A673 (cell line): ENCODE results near the gene PEX26. TPM values are rescaled to one million over a fixed set of nuclear protein-coding genes. Genes with fewer than 3 reads are reported as not detected.
"Not testable (repeated sequence)": the region's sequence is repeated elsewhere in the genome, so short reads cannot be mapped to it uniquely, and the experiment has no call there.

Experiments used
- BruUV-seq: library from RNA; stranded (reverse); fragments of 400-500 nt; replicated peaks from 2 replicates; lab custom pipeline; 2021; lab: Mats Ljungman, UMichigan
- CTCF ChIA-PET: fragments of 300-600 bp; sonication (Branson Sonifier 250); formaldehyde crosslinking; loops from one replicate; lab custom pipeline; 2022; ENCODE audit warnings: antibody characterized with exemption; lab: Charles Lee
- POLR2A ChIA-PET: fragments of 300-600 bp; sonication (Branson Sonifier 250); formaldehyde crosslinking; loops from one replicate; lab custom pipeline; 2022; ENCODE audit warnings: antibody characterized with exemption; ENCODE audit not compliant: low non-redundant PET; lab: Charles Lee
- DNase-seq: peaks from one replicate; pipeline ENCODE4 v3.0.0-alpha.2; 2015; ENCODE audit warnings: low spot score
- H3K27ac ChIP-seq: fragments of 200-600 bp; sonication (generic); 2 replicates; pipeline ENCODE4 v1.5.1; 2016; ENCODE audit warnings: mixed run types, low read depth, mild to moderate bottlenecking, mixed read lengths, antibody characterized with exemption, low read length; ENCODE audit not compliant: poor library complexity, severe bottlenecking
- H3K27me3 ChIP-seq: fragments of 200-600 bp; sonication (generic); replicated peaks from 2 replicates; pipeline ENCODE4 v1.6.1; 2017; ENCODE audit warnings: mixed run types, low read depth, mild to moderate bottlenecking, mixed read lengths, antibody characterized with exemption, low read length; ENCODE audit not compliant: insufficient read depth, poor library complexity
- H3K36me3 ChIP-seq: fragments of 200-600 bp; sonication (generic); 2 replicates; pipeline ENCODE4 v1.6.1; 2016; ENCODE audit warnings: mixed run types, mild to moderate bottlenecking, mixed read lengths, antibody characterized with exemption, low read length; ENCODE audit not compliant: insufficient read depth, poor library complexity, severe bottlenecking
- H3K4me1 ChIP-seq: fragments of 200-600 bp; sonication (generic); 2 replicates; pipeline ENCODE4 v1.6.1; 2017; ENCODE audit warnings: mixed run types, mild to moderate bottlenecking, mixed read lengths, antibody characterized with exemption, low read length; ENCODE audit not compliant: insufficient read depth, poor library complexity, severe bottlenecking
- H3K4me3 ChIP-seq: fragments of 200-600 bp; sonication (generic); 2 replicates; pipeline ENCODE4 v1.5.1; 2016; ENCODE audit warnings: low read depth, mixed run types, mild to moderate bottlenecking, mixed read lengths, low read length; ENCODE audit not compliant: poor library complexity, severe bottlenecking
- H3K9me3 ChIP-seq: fragments of 200-600 bp; sonication (generic); 2 replicates; pipeline ENCODE4 v1.6.1; 2016; ENCODE audit warnings: mixed run types, low read depth, mild to moderate bottlenecking, mixed read lengths, antibody characterized with exemption, low read length; ENCODE audit not compliant: poor library complexity, severe bottlenecking
- CTCF ChIP-seq: fragments of 300-800, 200-600 bp; sonication (generic); conservative IDR thresholded peaks from 2 replicates; pipeline ENCODE4 v1.5.1; 2017; ENCODE audit warnings: low read depth, mild to moderate bottlenecking, antibody characterized with exemption, low read length, moderate library complexity, mixed read lengths
- EZH2 ChIP-seq: fragments of 200-600 bp; sonication (generic); IDR thresholded peaks from 2 replicates; pipeline ENCODE4 v1.6.1; 2017; ENCODE audit warnings: borderline replicate concordance, low read depth, mild to moderate bottlenecking, mixed read lengths, antibody characterized with exemption, low read length; ENCODE audit not compliant: poor library complexity, severe bottlenecking
- intact Hi-C: fragments of 100-400 bp; cut with micrococcal nuclease; formaldehyde crosslinking; loops from one replicate; pipeline ENCODE4 v1.10.0; 2022; ENCODE audit not compliant: unreplicated experiment
- total RNA-seq: library from RNA; stranded (reverse); gene quantifications from 2 replicates; pipeline ENCODE4 v1.2.3, GENCODE V29; 2021

Gene PEX26
- total RNA-seq, 1 experiment from 2014 or later = 36.9 TPM

GRCh38 chr22:18133452-18133851 is 55.7 kb downstream of the PEX26 start:
- DNase-seq = no peak
- Histone ChIP-seq H3K27ac (no peak overlapping the region), H3K4me3 (no peak overlapping the region), H3K9me3 (no peaks in the 10 kb centered on the region), H3K27me3 (no peaks in the 10 kb centered on the region), H3K4me1 (no peaks in the 10 kb centered on the region), H3K36me3 (no peaks in the 10 kb centered on the region)
- no peak for TF ChIP-seq EZH2
- no peak for TF ChIP-seq CTCF
- POLR2A ChIA-PET = no interaction called here
- intact Hi-C loops = no loop called here
- no TSS peak for BruUV-seq
- CTCF ChIA-PET = no interaction called here

GRCh38 chr22:18136563-18137320 is 59.0 kb downstream of the PEX26 start:
- ChIA-PET CTCF (no interaction called here), POLR2A (no interaction called here)
- H3K36me3 ChIP-seq = no peaks in the 10 kb centered on the region
- H3K9me3 ChIP-seq = no peaks in the 10 kb centered on the region
- no peak for DNase-seq
- intact Hi-C loops = no loop called here
- H3K4me3 ChIP-seq = no peak overlapping the region
- no peaks in the 10 kb centered on the region for H3K27me3 ChIP-seq
- no peaks in the 10 kb centered on the region for H3K4me1 ChIP-seq
- BruUV-seq = no TSS peak
- TF ChIP-seq EZH2 (no peak), CTCF (no peak)
- no peak overlapping the region for H3K27ac ChIP-seq

GRCh38 chr22:18141004-18141403 is 63.2 kb downstream of the PEX26 start:
- H3K27me3 ChIP-seq, intact Hi-C loops, DNase-seq, POLR2A ChIA-PET, H3K9me3 ChIP-seq, H3K4me1 ChIP-seq, H3K36me3 ChIP-seq, H3K4me3 ChIP-seq, H3K27ac ChIP-seq, BruUV-seq: not testable (repeated sequence)
- CTCF ChIA-PET = interaction anchor here (1.1 kb wide), 1 partner anchor 18 kb away, joined by 3 read pairs; no protein-coding TSS in a partner anchor

- Histone ChIP-seq H3K9me3 (no peaks in the 10 kb centered on the region), H3K27me3 (no peaks in the 10 kb centered on the region), H3K4me3 (no peak overlapping the region), H3K4me1 (peaks cover 2% of the 10 kb centered on the region), H3K27ac (no peak overlapping the region), H3K36me3 (no peaks in the 10 kb centered on the region)
- no peak for TF ChIP-seq EZH2
- no peak for TF ChIP-seq CTCF
- POLR2A ChIA-PET = no interaction called here
- intact Hi-C loops = no loop called here
- no peak for DNase-seq
- CTCF ChIA-PET = no interaction called here
- BruUV-seq = no TSS peak
Measured at GRCh38 chr22:18144105-18144504, 66.3 kb downstream of the PEX26 start.
